A549 (cell line): ENCODE results near the gene RTBDN. TPM values are rescaled to one million over a fixed set of nuclear protein-coding genes. Genes with fewer than 3 reads are reported as not detected.
A peak's percentile ranks its signal among the peaks of the same experiment; 100 is the strongest.

Experiments used
- ATAC-seq, 2 experiments: fragments of 200-7000 bp in 1 of 2; fragments of >200 bp in 1 of 2; cut with Nextera tagmentation in 1 of 2; cut with Tn5 transposase in 1 of 2; 3 replicates each; pipeline versions ENCODE4 v1.8.0 to v1.9.1; 2018 to 2020; ENCODE audit warnings: mild to moderate bottlenecking in 1 of 2, moderate library complexity in 1 of 2
- CTCF ChIA-PET: fragments of 300-600 bp; sonication (Branson Sonifier 250); formaldehyde crosslinking; extraction: SDS; loops from one replicate; lab custom pipeline; 2021; ENCODE audit warnings: antibody characterized with exemption, inconsistent platforms; lab: Yijun Ruan, JAX
- POLR2A ChIA-PET: fragments of 350-600 bp; formaldehyde crosslinking; extraction: SDS; loops from one replicate; lab custom pipeline; 2021; ENCODE audit warnings: antibody characterized with exemption, inconsistent platforms; lab: Yijun Ruan, JAX
- DNase-seq, 2 experiments: peaks; one replicate each; pipeline versions ENCODE4 v3.0.0 to v3.0.0-alpha.2; 2011 to 2016; ENCODE audit warnings: low read depth in 1 of 2, low spot score in 1 of 2
- FAIRE-seq: peaks from 2 replicates; lab custom pipeline; 2011; peaks lifted over from hg19 to GRCh38; lab: Jason Lieb, UNC
- H3K27ac ChIP-seq, 2 experiments: fragments of >200 bp; sonication (Bioruptor Twin); formaldehyde crosslinking; 3 replicates each; pipeline ENCODE4 v1.5.1; 2016 to 2017
- H3K4me1 ChIP-seq: fragments of >200 bp; sonication (Bioruptor Twin); formaldehyde crosslinking; 3 replicates; pipeline ENCODE4 v1.6.1; 2016
- H3K4me2 ChIP-seq: fragments of >200 bp; sonication (Bioruptor Twin); formaldehyde crosslinking; 3 replicates; pipeline ENCODE4 v1.6.1; 2016
- H3K4me3 ChIP-seq: fragments of >200 bp; sonication (Bioruptor Twin); formaldehyde crosslinking; 3 replicates; pipeline ENCODE4 v1.5.1; 2016
- H3K9me3 ChIP-seq: fragments of >200 bp; sonication (Bioruptor Twin); formaldehyde crosslinking; 3 replicates; pipeline ENCODE4 v1.6.1; 2016
- BCL3 ChIP-seq: fragments of >200 bp; sonication (Bioruptor Twin); formaldehyde crosslinking; IDR thresholded peaks from 3 replicates; pipeline ENCODE4 v1.6.1; 2016
- CBX2 ChIP-seq: fragments of 200-600 bp; sonication (generic); IDR thresholded peaks from 2 replicates; pipeline ENCODE4 v1.6.1; 2016; ENCODE audit warnings: low read depth, mild to moderate bottlenecking, borderline replicate concordance
- CHD2 ChIP-seq: fragments of 150-350 bp; IDR thresholded peaks from 2 replicates; pipeline ENCODE4 v1.6.1; 2014; ENCODE audit warnings: low read length; ENCODE audit not compliant: partially characterized antibody
- EHF ChIP-seq: fragments of 250-450 bp; sonication (Bioruptor Pico); IDR thresholded peaks from 2 replicates; pipeline ENCODE4 v1.5.0; 2020; ENCODE audit warnings: mild to moderate bottlenecking
- EHMT2 ChIP-seq: fragments of 200-600 bp; sonication (generic); IDR thresholded peaks from 2 replicates; pipeline ENCODE4 v1.6.1; 2016; ENCODE audit warnings: antibody characterized with exemption, low read depth, mild to moderate bottlenecking, moderate library complexity
- FOXS1 ChIP-seq: fragments of 250-450 bp; sonication (Bioruptor Pico); IDR thresholded peaks from 2 replicates; pipeline ENCODE4 v1.5.0; 2020; ENCODE audit warnings: mild to moderate bottlenecking, moderate library complexity
- GATA3 ChIP-seq: IDR thresholded peaks from 2 replicates; pipeline ENCODE4 v1.6.1; 2012; ENCODE audit warnings: borderline replicate concordance
- HDAC2 ChIP-seq: fragments of 200-600 bp; sonication (generic); IDR thresholded peaks from 2 replicates; pipeline ENCODE4 v1.6.1; 2016
- HOXA7 ChIP-seq: fragments of 250-450 bp; sonication (Bioruptor Pico); IDR thresholded peaks from 2 replicates; pipeline ENCODE4 v1.5.0; 2020; ENCODE audit warnings: mild to moderate bottlenecking, moderate library complexity
- HOXB5 ChIP-seq: fragments of 250-450 bp; sonication (Bioruptor Pico); IDR thresholded peaks from 2 replicates; pipeline ENCODE4 v1.5.0; 2020; ENCODE audit warnings: mild to moderate bottlenecking, moderate library complexity
- JUN ChIP-seq, 2 experiments: fragments of >200 bp; sonication (Bioruptor Twin); formaldehyde crosslinking; IDR thresholded peaks; 2 replicates in 1 of 2; 3 replicates in 1 of 2; pipeline ENCODE4 v1.6.1; 2016 to 2017
- KDM1A ChIP-seq: fragments of 200-600 bp; sonication (generic); IDR thresholded peaks from 2 replicates; pipeline ENCODE4 v1.6.1; 2016; ENCODE audit warnings: low read depth, mild to moderate bottlenecking
- MAX ChIP-seq: IDR thresholded peaks from 2 replicates; pipeline ENCODE4 v1.6.1; 2012
- NFE2L2 ChIP-seq: fragments of 150-350 bp; conservative IDR thresholded peaks from 2 replicates; pipeline ENCODE4 v1.6.1; 2014; ENCODE audit warnings: low read length
- NR3C1 ChIP-seq: fragments of >200 bp; sonication (Bioruptor Twin); formaldehyde crosslinking; IDR thresholded peaks from 3 replicates; pipeline ENCODE4 v1.6.1; 2017
- PBX3 ChIP-seq: IDR thresholded peaks from 2 replicates; pipeline ENCODE4 v1.6.1; 2012
- PHF8 ChIP-seq: fragments of 200-600 bp; sonication (generic); IDR thresholded peaks from 2 replicates; pipeline ENCODE4 v1.6.1; 2016; ENCODE audit warnings: low read depth, mild to moderate bottlenecking, antibody characterized with exemption, moderate library complexity, borderline replicate concordance
- POLR2A ChIP-seq: IDR thresholded peaks from 2 replicates; pipeline ENCODE4 v1.6.1; 2012; ENCODE audit warnings: mild to moderate bottlenecking, low read length
- POLR2AphosphoS2 ChIP-seq: conservative IDR thresholded peaks from 2 replicates; pipeline ENCODE4 v1.6.1; 2012; ENCODE audit warnings: low read length, improper control_type of control experiment, inconsistent platforms
- RARB ChIP-seq: fragments of 250-450 bp; sonication (Bioruptor Pico); IDR thresholded peaks from 2 replicates; pipeline ENCODE4 v1.8.0; 2021; ENCODE audit warnings: mild to moderate bottlenecking, moderate library complexity
- RFX5 ChIP-seq: fragments of 450-650 bp; IDR thresholded peaks from 2 replicates; pipeline ENCODE4 v1.7.1; 2014; ENCODE audit warnings: antibody characterized with exemption, mild to moderate bottlenecking, moderate library complexity
- SMC3 ChIP-seq: fragments of >200 bp; sonication (Bioruptor Twin); formaldehyde crosslinking; IDR thresholded peaks from 3 replicates; pipeline ENCODE4 v1.6.1; 2018; ENCODE audit warnings: inconsistent platforms
- SREBF2 ChIP-seq: fragments of 450-650 bp; IDR thresholded peaks from 2 replicates; pipeline ENCODE4 v1.6.1; 2014; ENCODE audit warnings: mild to moderate bottlenecking, moderate library complexity
- TFCP2L1 ChIP-seq: fragments of 250-450 bp; sonication (Bioruptor Pico); IDR thresholded peaks from 2 replicates; pipeline ENCODE4 v1.5.0; 2021; ENCODE audit warnings: mild to moderate bottlenecking
- TP53 ChIP-seq: fragments of 250-450 bp; sonication (Bioruptor Pico); IDR thresholded peaks from 2 replicates; pipeline ENCODE4 v1.5.0; 2021; ENCODE audit warnings: mild to moderate bottlenecking, moderate library complexity
- ZFP36 ChIP-seq: fragments of 450-650 bp; IDR thresholded peaks from 2 replicates; pipeline ENCODE4 v1.6.1; 2014; ENCODE audit warnings: borderline replicate concordance; ENCODE audit not compliant: partially characterized antibody
- ZNF302 ChIP-seq: fragments of 250-450 bp; sonication (Bioruptor Pico); IDR thresholded peaks from 2 replicates; pipeline ENCODE4 v1.9.0; 2021; ENCODE audit warnings: inconsistent platforms, mild to moderate bottlenecking, moderate library complexity
- ZSCAN20 ChIP-seq: fragments of 250-450 bp; sonication (Bioruptor Pico); IDR thresholded peaks from 2 replicates; pipeline ENCODE4 v1.8.0; 2022; ENCODE audit warnings: mild to moderate bottlenecking, moderate library complexity
- WGBS: methylation state at CpG from one replicate; pipeline ENCODE4 v1.1.6; 2017; ENCODE audit errors: missing lambda C conversion rate; 5-methylcytosine and 5-hydroxymethylcytosine counted together
- polyA plus RNA-seq, 4 experiments: library from polyadenylated mRNA; depleted of rRNA in 3 of 4; stranded (reverse); fragments of >200 nt; fragmentation: RNase III in 1 of 4; extraction: RNeasy Plus Mini Kit Qiagen cat#74134 plus additional on column Dnase treatment in 1 of 4; gene quantifications; 2 replicates in 3 of 4; 3 replicates in 1 of 4; pipeline ENCODE4 v1.2.3, GENCODE V29; 2011 to 2017
- TF ChIP-seq, protein P1 (sequence below): fragments of 200-600 bp; sonication (generic); IDR thresholded peaks from 2 replicates; pipeline ENCODE4 v1.6.1; 2016; ENCODE audit warnings: antibody characterized with exemption, mild to moderate bottlenecking, moderate library complexity
- TF ChIP-seq, protein P2 (sequence below): fragments of 250-450 bp; sonication (Bioruptor Pico); IDR thresholded peaks from 2 replicates; pipeline ENCODE4 v1.5.0; 2021; ENCODE audit warnings: mild to moderate bottlenecking, moderate library complexity, borderline replicate concordance
- TF ChIP-seq, protein P3 (sequence below): fragments of 150-350 bp; IDR thresholded peaks from 2 replicates; pipeline ENCODE4 v1.6.1; 2014; ENCODE audit warnings: low read depth, mild to moderate bottlenecking, low read length
- TF ChIP-seq, protein P4 (sequence below): fragments of 450-650 bp; IDR thresholded peaks from 2 replicates; pipeline ENCODE4 v1.6.1; 2014; ENCODE audit warnings: antibody characterized with exemption

The RTBDN gene
- polyA plus RNA-seq, 2 of the 4 experiments (the other 2 are of a cell fraction): 0.09 to 0.25 TPM

GRCh38 chr19:12791345-12792050 lies 42.9 kb downstream of the RTBDN start, which contains the start of gene JUNB:
JUNB (plus strand) TSS chr19:12791486; CDS start chr19:12791772, 286 bp downstream.
- ChIA-PET CTCF (interaction anchor here (0.7 to 17.4 kb wide), 8 partner anchors 8 to 90 kb away, joined by 3 to 901 read pairs (median 3); partner anchors contain the start of genes DNASE2 and HOOK2), POLR2A (interaction anchor here (1.0 to 6.5 kb wide), 9 partner anchors 9 to 376 kb away, joined by 3 to 122 read pairs (median 7); partner anchors contain the start of genes DNASE2, GET3 and RNASEH2A)
- 3% methylated on average over 14 of the region's 73 CpGs for WGBS
- FAIRE-seq (no peak), ATAC-seq (peak; percentile 42 to 60), DNase-seq (peak; percentile 75 to 95)
- peak within 1 kb of the TSS; percentile 99 for H3K4me2 ChIP-seq
- H3K27ac ChIP-seq: peak within 1 kb of the TSS; percentile 96 to 99
- H3K4me3 ChIP-seq: peak within 1 kb of the TSS; percentile 92
- peaks cover 55% of the 10 kb centered on the region for H3K4me1 ChIP-seq
- no peaks in the 10 kb centered on the region for H3K9me3 ChIP-seq
- peak; percentile 97 for TF ChIP-seq BCL3
- TF ChIP-seq, protein P1, sequence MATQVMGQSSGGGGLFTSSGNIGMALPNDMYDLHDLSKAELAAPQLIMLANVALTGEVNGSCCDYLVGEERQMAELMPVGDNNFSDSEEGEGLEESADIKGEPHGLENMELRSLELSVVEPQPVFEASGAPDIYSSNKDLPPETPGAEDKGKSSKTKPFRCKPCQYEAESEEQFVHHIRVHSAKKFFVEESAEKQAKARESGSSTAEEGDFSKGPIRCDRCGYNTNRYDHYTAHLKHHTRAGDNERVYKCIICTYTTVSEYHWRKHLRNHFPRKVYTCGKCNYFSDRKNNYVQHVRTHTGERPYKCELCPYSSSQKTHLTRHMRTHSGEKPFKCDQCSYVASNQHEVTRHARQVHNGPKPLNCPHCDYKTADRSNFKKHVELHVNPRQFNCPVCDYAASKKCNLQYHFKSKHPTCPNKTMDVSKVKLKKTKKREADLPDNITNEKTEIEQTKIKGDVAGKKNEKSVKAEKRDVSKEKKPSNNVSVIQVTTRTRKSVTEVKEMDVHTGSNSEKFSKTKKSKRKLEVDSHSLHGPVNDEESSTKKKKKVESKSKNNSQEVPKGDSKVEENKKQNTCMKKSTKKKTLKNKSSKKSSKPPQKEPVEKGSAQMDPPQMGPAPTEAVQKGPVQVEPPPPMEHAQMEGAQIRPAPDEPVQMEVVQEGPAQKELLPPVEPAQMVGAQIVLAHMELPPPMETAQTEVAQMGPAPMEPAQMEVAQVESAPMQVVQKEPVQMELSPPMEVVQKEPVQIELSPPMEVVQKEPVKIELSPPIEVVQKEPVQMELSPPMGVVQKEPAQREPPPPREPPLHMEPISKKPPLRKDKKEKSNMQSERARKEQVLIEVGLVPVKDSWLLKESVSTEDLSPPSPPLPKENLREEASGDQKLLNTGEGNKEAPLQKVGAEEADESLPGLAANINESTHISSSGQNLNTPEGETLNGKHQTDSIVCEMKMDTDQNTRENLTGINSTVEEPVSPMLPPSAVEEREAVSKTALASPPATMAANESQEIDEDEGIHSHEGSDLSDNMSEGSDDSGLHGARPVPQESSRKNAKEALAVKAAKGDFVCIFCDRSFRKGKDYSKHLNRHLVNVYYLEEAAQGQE: peak; percentile 61
- no peak for TF ChIP-seq HDAC2
- TF ChIP-seq SREBF2: no peak
- no peak for TF ChIP-seq EHF (CRISPR knock-in tag)
- no peak for TF ChIP-seq ZNF302 (CRISPR knock-in tag)
- TF ChIP-seq PBX3: peak; percentile 83
- no peak for TF ChIP-seq SMC3
- TF ChIP-seq NFE2L2: no peak
- TF ChIP-seq RFX5: no peak
- TF ChIP-seq KDM1A: no peak
- no peak for TF ChIP-seq NR3C1
- TF ChIP-seq MAX: peak; percentile 63
- TF ChIP-seq, protein P2, sequence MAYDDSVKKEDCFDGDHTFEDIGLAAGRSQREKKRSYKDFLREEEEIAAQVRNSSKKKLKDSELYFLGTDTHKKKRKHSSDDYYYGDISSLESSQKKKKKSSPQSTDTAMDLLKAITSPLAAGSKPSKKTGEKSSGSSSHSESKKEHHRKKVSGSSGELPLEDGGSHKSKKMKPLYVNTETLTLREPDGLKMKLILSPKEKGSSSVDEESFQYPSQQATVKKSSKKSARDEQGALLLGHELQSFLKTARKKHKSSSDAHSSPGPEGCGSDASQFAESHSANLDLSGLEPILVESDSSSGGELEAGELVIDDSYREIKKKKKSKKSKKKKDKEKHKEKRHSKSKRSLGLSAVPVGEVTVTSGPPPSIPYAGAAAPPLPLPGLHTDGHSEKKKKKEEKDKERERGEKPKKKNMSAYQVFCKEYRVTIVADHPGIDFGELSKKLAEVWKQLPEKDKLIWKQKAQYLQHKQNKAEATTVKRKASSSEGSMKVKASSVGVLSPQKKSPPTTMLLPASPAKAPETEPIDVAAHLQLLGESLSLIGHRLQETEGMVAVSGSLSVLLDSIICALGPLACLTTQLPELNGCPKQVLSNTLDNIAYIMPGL (CRISPR knock-in tag): no peak
- TF ChIP-seq ZFP36: no peak
- peak; percentile 39 for TF ChIP-seq CHD2
- peak; percentile 67; the same call in 1 of the 2 replicates for TF ChIP-seq POLR2AphosphoS2
- peak; percentile 100 for TF ChIP-seq POLR2A
- TF ChIP-seq TFCP2L1 (CRISPR knock-in tag): peak; percentile 96
- TF ChIP-seq HOXB5 (CRISPR knock-in tag): peak; percentile 39; the same call in 1 of the 2 replicates
- TF ChIP-seq CBX2: no peak
- peak; percentile 70 for TF ChIP-seq PHF8
- TF ChIP-seq ZSCAN20 (CRISPR knock-in tag): no peak
- TF ChIP-seq RARB: no peak
- TF ChIP-seq HOXA7 (CRISPR knock-in tag): peak; percentile 80
- TF ChIP-seq TP53 (CRISPR knock-in tag): no peak
- TF ChIP-seq, protein P3, sequence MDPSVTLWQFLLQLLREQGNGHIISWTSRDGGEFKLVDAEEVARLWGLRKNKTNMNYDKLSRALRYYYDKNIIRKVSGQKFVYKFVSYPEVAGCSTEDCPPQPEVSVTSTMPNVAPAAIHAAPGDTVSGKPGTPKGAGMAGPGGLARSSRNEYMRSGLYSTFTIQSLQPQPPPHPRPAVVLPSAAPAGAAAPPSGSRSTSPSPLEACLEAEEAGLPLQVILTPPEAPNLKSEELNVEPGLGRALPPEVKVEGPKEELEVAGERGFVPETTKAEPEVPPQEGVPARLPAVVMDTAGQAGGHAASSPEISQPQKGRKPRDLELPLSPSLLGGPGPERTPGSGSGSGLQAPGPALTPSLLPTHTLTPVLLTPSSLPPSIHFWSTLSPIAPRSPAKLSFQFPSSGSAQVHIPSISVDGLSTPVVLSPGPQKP: no peak
- peak; percentile 74; the same call in 1 of the 2 replicates for TF ChIP-seq GATA3
- no peak for TF ChIP-seq EHMT2
- TF ChIP-seq, protein P4, sequence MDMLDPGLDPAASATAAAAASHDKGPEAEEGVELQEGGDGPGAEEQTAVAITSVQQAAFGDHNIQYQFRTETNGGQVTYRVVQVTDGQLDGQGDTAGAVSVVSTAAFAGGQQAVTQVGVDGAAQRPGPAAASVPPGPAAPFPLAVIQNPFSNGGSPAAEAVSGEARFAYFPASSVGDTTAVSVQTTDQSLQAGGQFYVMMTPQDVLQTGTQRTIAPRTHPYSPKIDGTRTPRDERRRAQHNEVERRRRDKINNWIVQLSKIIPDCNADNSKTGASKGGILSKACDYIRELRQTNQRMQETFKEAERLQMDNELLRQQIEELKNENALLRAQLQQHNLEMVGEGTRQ: no peak
- peak; percentile 94 to 98 for TF ChIP-seq JUN (IDR thresholded peaks at IDR 0.05)
- TF ChIP-seq FOXS1 (CRISPR knock-in tag): no peak
